Anterior cingulate cortex (tissue), 58 donors: ENCODE measurements around the gene IFI35.
"Not testable (repeated sequence)": the region's sequence is repeated elsewhere in the genome, so short reads cannot be mapped to it uniquely, and the experiment has no call there.

Experiments
- DNase-seq, 58 donors: peaks; one replicate each; lab custom pipeline; 2025; lab: John Stamatoyannopoulos, UW

The IFI35 gene

DNA sequence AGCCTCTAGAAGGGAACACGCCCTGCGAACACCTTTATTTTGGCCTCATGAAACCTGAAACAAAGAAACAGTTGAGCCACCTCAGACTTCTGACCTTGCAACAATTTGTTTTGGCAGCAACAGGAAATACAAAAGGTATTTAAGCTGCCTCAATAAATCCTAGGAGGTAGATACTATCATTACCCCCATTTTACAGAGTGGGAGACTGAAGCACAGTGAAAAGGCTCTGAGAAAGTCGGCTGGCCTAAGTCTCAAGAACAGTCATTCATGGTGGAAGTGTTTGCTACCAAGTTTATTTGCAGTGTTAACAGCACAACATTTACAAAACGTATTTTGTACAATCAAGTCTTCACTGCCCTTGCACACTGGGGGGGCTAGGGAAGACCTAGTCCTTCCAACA, 37.4 kb downstream of the IFI35 start:
- no peak for DNase-seq

- DNase-seq: no peak
Observed at GRCh38 chr17:43051969-43052368, 45.4 kb downstream of the IFI35 start.

- not testable (repeated sequence) for DNase-seq
Observed at GRCh38 chr17:43053008-43053407, 46.4 kb downstream of the IFI35 start.

DNA sequence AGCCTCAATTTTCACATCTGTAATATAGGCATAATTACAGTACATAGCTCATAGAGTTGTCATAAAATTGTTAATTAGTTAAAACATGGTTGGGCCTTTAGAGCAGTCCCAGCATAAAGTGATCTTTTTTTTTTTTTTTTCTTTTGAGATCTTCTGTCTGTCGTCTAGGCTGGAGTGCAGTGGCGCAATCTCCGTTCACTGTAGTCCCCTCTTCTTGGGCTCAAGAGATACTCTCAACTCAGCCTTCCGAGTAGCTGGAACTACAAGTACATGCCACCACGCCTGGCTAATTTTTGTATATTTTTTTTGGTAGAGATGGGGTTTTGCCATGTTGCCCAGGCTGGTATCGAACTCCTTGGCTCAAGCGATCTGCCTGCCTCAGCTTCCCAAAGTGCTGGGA, 49.5 kb downstream of the IFI35 start:
- DNase-seq: no peak

GRCh38 chr17:43062984-43063638, 56.5 kb downstream of the IFI35 start:
- DNase-seq: no peak
